Hepatocyte (in vitro differentiated cells): ENCODE results near the gene PPP1R1C. TPM values are rescaled to one million over a fixed set of nuclear protein-coding genes. Genes with fewer than 3 reads are reported as not detected.
A peak's percentile ranks its signal among the peaks of the same experiment; 100 is the strongest.

Experiments
- DNase-seq: peaks from one replicate; pipeline ENCODE4 v3.0.0-alpha.2; 2016; ENCODE audit warnings: low spot score
- H2AFZ ChIP-seq: fragments of 200-600 bp; sonication (generic); 2 replicates; pipeline ENCODE4 v1.6.0; 2016; ENCODE audit warnings: antibody characterized with exemption, mild to moderate bottlenecking
- H3K27ac ChIP-seq: fragments of 200-600 bp; sonication (generic); 2 replicates; pipeline ENCODE4 v1.5.1; 2016; ENCODE audit warnings: mild to moderate bottlenecking
- H3K27me3 ChIP-seq: fragments of 200-600 bp; sonication (generic); 2 replicates; pipeline ENCODE4 v1.6.1; 2016
- H3K36me3 ChIP-seq: fragments of 200-600 bp; sonication (generic); replicated peaks from 2 replicates; pipeline ENCODE4 v1.5.1; 2016; ENCODE audit warnings: low read depth; ENCODE audit not compliant: insufficient read depth
- H3K4me1 ChIP-seq: fragments of 200-600 bp; sonication (generic); 2 replicates; pipeline ENCODE4 v1.5.1; 2016; ENCODE audit warnings: mild to moderate bottlenecking, moderate library complexity; ENCODE audit not compliant: insufficient read depth
- H3K4me2 ChIP-seq: fragments of 200-600 bp; sonication (generic); 2 replicates; pipeline ENCODE4 v1.6.0; 2016
- H3K4me3 ChIP-seq: fragments of 200-600 bp; sonication (generic); 2 replicates; pipeline ENCODE4 v1.5.1; 2016; ENCODE audit warnings: mild to moderate bottlenecking
- H3K79me2 ChIP-seq: fragments of 200-600 bp; sonication (generic); 2 replicates; pipeline ENCODE4 v1.6.0; 2017; ENCODE audit warnings: mild to moderate bottlenecking
- H3K9me2 ChIP-seq: fragments of 200-600 bp; sonication (generic); replicated peaks from 2 replicates; pipeline ENCODE4 v1.6.0; 2017; ENCODE audit warnings: mild to moderate bottlenecking; ENCODE audit not compliant: insufficient read depth
- H3K9me3 ChIP-seq: fragments of 200-600 bp; sonication (generic); 2 replicates; pipeline ENCODE4 v1.5.1; 2016; ENCODE audit warnings: low read depth, mild to moderate bottlenecking
- H4K20me1 ChIP-seq: fragments of 200-600 bp; sonication (generic); 2 replicates; pipeline ENCODE4 v1.6.0; 2016; ENCODE audit warnings: mild to moderate bottlenecking; ENCODE audit not compliant: insufficient read depth, poor library complexity, severe bottlenecking
- EZH2 ChIP-seq: fragments of 200-600 bp; sonication (generic); IDR thresholded peaks from 2 replicates; pipeline ENCODE4 v1.6.1; 2016; ENCODE audit warnings: antibody characterized with exemption, mild to moderate bottlenecking, borderline replicate concordance
- EZH2phosphoT487 ChIP-seq: fragments of 200-600 bp; sonication (generic); IDR thresholded peaks from one replicate; pipeline ENCODE4 v1.6.1; 2018; ENCODE audit warnings: antibody characterized with exemption, mild to moderate bottlenecking, low read depth, moderate library complexity; ENCODE audit not compliant: unreplicated experiment, severe bottlenecking
- WGBS: methylation state at CpG from one replicate; pipeline ENCODE4 v1.1.6; 2016; ENCODE audit warnings: low lambda C conversion rate; ENCODE audit errors: missing lambda C conversion rate; 5-methylcytosine and 5-hydroxymethylcytosine counted together
- polyA plus RNA-seq: library from polyadenylated mRNA; unstranded; fragments of >200 nt; fragmentation: Nextera tagmentation; extraction: Ambion mirVana; gene quantifications from 2 replicates; pipeline ENCODE4 v1.2.1, GENCODE V29; 2016
- total RNA-seq: library from RNA; depleted of rRNA; stranded (reverse); fragments of >200 nt; gene quantifications from 2 replicates; pipeline ENCODE4 v1.2.3, GENCODE V29; 2014
- TF ChIP-seq, protein P1 (sequence below): fragments of 200-600 bp; sonication (generic); IDR thresholded peaks from 2 replicates; pipeline ENCODE4 v1.5.1; 2016; ENCODE audit warnings: antibody characterized with exemption, mild to moderate bottlenecking; ENCODE audit not compliant: poor library complexity

Gene PPP1R1C
- total and polyA plus RNA-seq, 2 experiments from 2014 or later, result 8.4 to 10.7 TPM

DNA sequence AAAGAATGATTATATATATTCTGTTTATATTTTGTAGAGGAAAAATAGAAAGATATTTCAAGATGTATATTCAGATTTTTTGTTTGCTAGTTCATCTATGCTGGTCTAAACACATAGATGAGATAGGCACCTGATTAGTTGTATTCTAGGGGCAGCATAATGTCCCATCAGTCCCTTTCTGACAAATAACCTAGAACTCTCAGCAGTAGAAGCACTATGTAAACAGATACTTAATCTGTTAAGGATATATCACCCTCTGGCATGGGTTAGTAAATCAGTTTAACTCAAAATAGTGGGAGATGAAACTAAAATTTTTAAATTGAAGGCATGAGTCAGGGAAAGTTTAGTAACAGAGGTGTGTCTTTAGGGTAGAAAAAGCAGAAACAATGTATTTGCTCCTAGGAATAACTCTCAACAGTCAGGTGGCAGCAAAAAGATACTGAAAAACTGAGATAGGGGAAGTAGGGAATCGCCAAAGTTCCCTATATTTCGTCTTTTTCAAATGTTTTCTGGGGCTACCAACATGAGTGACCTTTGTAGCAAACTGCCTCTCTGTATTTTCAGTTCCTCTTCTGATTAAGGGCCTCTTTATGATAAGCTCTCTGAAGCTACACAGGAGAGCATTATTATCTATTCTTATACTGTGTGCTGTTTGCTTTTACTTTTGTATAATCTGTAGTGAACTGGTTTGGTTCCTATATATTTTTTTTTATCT is 5.7 kb downstream of the PPP1R1C start:
- Histone ChIP-seq H2AFZ (no peak overlapping the region), H3K9me2 (no peaks in the 10 kb centered on the region), H3K4me3 (no peak overlapping the region), H3K9me3 (no peaks in the 10 kb centered on the region), H3K27me3 (no peaks in the 10 kb centered on the region), H3K36me3 (no peaks in the 10 kb centered on the region), H3K27ac (no peak overlapping the region), H3K4me2 (peak overlapping the region; percentile 39), H3K4me1 (peaks cover 4% of the 10 kb centered on the region), H4K20me1 (no peaks in the 10 kb centered on the region), H3K79me2 (no peaks in the 10 kb centered on the region)
- 78% methylated on average over 2 of the region's 2 CpGs for WGBS
- no peak for DNase-seq
- TF ChIP-seq EZH2phosphoT487 (no peak), EZH2 (no peak)
- TF ChIP-seq, protein P1, sequence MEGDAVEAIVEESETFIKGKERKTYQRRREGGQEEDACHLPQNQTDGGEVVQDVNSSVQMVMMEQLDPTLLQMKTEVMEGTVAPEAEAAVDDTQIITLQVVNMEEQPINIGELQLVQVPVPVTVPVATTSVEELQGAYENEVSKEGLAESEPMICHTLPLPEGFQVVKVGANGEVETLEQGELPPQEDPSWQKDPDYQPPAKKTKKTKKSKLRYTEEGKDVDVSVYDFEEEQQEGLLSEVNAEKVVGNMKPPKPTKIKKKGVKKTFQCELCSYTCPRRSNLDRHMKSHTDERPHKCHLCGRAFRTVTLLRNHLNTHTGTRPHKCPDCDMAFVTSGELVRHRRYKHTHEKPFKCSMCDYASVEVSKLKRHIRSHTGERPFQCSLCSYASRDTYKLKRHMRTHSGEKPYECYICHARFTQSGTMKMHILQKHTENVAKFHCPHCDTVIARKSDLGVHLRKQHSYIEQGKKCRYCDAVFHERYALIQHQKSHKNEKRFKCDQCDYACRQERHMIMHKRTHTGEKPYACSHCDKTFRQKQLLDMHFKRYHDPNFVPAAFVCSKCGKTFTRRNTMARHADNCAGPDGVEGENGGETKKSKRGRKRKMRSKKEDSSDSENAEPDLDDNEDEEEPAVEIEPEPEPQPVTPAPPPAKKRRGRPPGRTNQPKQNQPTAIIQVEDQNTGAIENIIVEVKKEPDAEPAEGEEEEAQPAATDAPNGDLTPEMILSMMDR, result no peak

DNA sequence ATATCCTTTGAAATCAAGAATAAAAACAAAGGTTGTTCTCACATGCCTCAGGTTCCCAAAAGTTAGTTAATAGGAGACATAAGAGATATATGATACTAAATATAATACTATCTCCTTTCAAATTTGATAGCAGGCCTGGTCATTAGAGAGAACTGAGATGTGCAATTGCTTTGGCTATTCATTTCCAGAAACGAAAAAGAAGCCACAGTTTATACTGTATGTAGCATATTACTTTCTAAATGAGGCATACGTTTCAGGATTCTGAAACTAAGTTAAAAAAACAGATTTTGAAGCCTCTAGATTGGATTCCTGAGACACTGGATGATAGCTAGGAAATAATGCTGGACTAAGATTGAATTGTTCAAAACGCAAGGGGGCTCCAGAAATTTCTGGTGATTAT is 7.1 kb downstream of the PPP1R1C start:
- DNase-seq, result no peak
- WGBS, result 90% methylated on average over 3 of the region's 3 CpGs
- peaks cover 4% of the 10 kb centered on the region for H3K4me1 ChIP-seq
- no peak overlapping the region for H3K4me2 ChIP-seq
- H3K79me2 ChIP-seq, result no peaks in the 10 kb centered on the region
- TF ChIP-seq EZH2phosphoT487, result no peak
- TF ChIP-seq, protein P1, result no peak
- TF ChIP-seq EZH2, result no peak
- no peaks in the 10 kb centered on the region for H3K9me3 ChIP-seq
- no peaks in the 10 kb centered on the region for H4K20me1 ChIP-seq
- H3K36me3 ChIP-seq, result no peaks in the 10 kb centered on the region
- H3K9me2 ChIP-seq, result no peaks in the 10 kb centered on the region
- H3K27me3 ChIP-seq, result no peaks in the 10 kb centered on the region
- no peak overlapping the region for H2AFZ ChIP-seq
- H3K27ac ChIP-seq, result no peak overlapping the region
- no peak overlapping the region for H3K4me3 ChIP-seq

DNA sequence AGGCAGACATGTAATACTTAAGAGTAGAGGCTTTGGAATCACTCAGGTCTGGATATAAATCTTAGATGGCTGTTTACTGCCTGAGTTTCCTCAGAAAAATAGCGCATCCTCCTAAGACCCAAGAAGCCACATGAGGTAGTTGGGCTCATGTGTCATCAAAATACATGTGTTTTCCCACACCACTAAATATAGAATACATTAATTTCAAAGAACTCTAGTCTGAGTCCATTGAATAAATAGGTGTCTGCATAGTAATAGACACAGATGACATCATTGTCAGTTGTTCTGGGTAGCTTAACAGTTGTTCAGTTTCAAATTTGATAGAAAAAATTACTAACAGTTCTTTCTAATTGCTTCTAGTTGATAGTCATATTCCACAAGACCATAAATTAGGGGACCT is 9.6 kb downstream of the PPP1R1C start:
- no peaks in the 10 kb centered on the region for H4K20me1 ChIP-seq
- H3K79me2 ChIP-seq, result no peaks in the 10 kb centered on the region
- H3K9me2 ChIP-seq, result no peaks in the 10 kb centered on the region
- no peaks in the 10 kb centered on the region for H3K9me3 ChIP-seq
- DNase-seq, result no peak
- H3K36me3 ChIP-seq, result no peaks in the 10 kb centered on the region
- H3K27ac ChIP-seq, result no peak overlapping the region
- peaks cover 4% of the 10 kb centered on the region for H3K4me1 ChIP-seq
- WGBS, result 85% methylated on average over 1 of the region's 1 CpG
- H3K4me3 ChIP-seq, result no peak overlapping the region
- H2AFZ ChIP-seq, result no peak overlapping the region
- no peaks in the 10 kb centered on the region for H3K27me3 ChIP-seq
- no peak overlapping the region for H3K4me2 ChIP-seq
- TF ChIP-seq, protein P1, result no peak
- TF ChIP-seq EZH2 (no peak), EZH2phosphoT487 (no peak)
